ENCODE measurements around the gene OR13J1.

Gene OR13J1

GRCh38 chr9:35832814-35833213 is 37.4 kb downstream of the OR13J1 start:
- no peak for DNase-seq (ENCODE audit: low spot score)

DNA sequence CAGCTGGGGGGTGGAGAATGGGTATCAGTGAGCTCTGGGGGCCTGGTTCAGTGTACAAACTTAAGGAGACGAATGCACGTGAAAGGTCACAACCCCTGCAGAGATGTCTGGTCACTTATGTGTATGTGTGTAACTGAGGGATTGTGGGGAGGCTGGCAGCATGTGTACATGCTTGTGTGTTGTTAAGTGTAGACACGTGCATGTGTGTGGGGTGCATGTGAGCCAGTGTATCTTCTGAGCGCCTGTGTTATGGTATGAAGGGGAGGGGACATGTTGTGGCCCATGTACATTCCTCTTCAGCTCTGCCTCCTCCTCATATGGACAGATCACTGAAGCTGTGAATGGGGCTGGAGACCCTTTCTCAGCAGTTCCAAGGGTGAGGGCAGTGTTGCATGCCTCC is 39.2 kb downstream of the OR13J1 start:
- DNase-seq (ENCODE audit: low spot score): no peak

- DNase-seq (ENCODE audit: low spot score): no peak
Measured at GRCh38 chr9:35829764-35830096, 40.5 kb downstream of the OR13J1 start.

DNA sequence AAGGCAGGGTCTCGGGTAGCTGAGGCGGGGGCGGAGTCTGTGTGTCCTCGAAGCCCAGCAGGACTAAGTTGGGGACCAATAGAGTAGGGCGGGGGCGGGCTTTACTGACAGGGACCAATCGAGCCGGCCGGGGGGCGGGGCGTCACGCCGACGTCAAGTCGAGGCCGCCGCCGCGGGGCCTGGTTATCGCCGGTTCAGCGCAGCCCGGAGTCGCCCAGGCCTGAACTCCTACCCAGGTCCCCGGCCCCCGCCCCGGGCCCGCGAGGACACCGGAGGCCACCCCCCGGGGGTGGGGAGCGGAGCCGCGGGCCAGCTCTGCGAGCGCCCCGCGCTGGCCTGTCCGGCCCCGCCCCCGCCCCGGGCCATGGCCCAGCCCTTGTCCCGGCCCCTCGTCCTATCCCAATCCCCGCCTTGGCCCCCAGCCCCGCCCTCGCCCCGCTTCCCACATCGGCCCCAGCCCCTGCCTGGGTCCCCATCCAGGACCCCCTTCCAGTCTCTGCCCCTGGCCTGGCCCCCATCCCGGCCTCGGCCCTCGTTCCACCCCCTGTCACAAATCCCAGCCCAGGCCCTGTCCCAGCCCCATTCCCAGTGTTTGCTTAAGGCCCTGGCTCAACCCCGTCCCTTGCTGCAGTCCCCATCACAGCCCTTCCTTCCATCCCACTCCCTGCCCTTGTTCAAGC is 41.0 kb downstream of the OR13J1 start, which contains the start of gene TMEM8B:
TMEM8B (plus strand) TSS at position 145 of the 680 bp plus-strand sequence; CDS start at position 365, 220 bp downstream.
- DNase-seq (ENCODE audit: low spot score): peak; percentile 97

DNA sequence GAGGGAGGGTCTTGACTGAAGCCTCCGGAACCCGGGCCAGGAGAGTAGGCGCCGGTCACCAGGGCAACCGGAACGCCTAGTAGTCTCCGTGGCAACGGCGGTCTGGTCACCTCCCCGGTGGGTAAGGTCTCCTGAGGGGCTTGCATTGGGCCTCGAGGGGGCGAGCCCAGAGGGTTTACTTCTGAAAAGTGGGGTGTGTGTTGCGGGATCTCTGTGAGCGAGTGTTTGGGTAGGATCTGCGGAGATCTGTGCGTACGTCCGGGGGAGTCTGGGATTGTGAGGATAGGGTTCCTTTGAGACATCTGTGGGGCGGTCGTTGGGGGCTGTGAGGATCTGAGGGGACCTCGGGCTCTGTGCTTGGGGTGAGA is 41.5 kb downstream of the OR13J1 start, which contains the start of gene FAM221B:
FAM221B (minus strand) TSS at position 17 of the 368 bp plus-strand sequence. CDS start 2,571 bp downstream, outside the sequence.
- no peak for DNase-seq (ENCODE audit: low spot score)

DNA sequence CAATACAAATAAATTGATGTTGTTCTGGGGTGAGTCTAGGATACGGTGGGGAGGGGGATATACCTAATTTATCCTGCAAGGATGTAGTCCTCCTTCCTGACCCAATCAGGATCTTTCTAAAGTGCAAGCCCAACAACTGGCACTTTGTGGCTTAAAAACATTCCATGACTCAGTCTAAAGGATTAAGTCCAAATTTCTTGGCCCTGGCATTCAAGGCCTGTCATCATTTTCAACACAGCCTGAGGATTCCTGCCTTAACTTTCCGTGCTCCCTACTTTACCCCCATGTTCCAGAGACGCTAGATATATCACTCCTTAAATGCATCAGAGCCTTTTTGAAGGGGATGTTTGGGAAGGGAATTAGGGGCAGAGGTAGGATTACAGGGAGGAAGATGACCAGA is 42.7 kb downstream of the OR13J1 start:
- no peak for DNase-seq (ENCODE audit: low spot score)

GRCh38 chr9:35826071-35826701 is 44.0 kb downstream of the OR13J1 start:
- DNase-seq (ENCODE audit: low spot score): no peak

DNA sequence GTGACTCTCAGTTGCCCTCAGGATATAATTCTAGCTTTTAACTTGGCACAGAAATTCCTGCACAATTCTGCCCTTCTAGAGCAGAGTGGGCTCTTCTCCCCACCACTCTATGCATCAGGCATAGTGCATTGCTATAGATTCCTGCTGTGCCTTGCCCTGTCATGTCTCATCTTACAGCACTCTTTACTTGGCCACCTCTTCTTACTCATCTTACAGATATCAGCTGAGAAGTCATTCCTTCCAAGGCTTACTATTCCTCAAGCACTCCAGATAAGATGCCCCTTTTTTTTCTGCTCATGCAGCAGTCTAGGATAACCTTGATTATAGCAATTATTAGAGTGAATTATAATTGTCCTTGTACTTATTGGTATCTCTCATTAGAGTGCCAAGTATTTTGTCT is 47.3 kb downstream of the OR13J1 start:
- DNase-seq (ENCODE audit: low spot score): no peak

DNA sequence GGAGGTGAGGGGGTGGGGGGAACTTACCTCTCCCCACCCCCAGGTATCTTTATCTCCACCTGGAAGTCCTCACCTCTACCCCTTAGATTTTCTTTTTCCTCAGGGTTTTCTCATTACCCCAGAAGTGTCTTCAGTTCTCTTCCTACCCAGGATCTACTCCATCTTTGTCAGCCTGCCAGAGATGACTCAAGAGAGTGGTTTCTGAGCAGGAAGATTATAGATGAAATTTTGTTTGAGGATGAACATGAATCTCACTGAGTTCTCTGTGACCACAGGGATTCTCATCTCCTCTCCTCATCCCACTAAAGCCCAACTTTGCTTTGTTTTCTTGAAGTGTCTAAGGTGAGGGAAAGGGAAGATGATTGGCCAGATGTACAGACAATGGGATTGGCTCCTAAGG is 50.1 kb downstream of the OR13J1 start:
- no peak for DNase-seq (ENCODE audit: low spot score)

Measured in left forelimb (tissue), 1 donor.